Trophoblast cell (in vitro differentiated cells and primary cell): Measurements from ENCODE around the gene DNPH1.

Experiments used
- DNase-seq, 2 donors: peaks; one replicate each; pipeline ENCODE4 v3.0.0-alpha.2; 2016
- H2AFZ ChIP-seq: 2 replicates; pipeline ENCODE4 v1.6.1; 2013; ENCODE audit warnings: low read length, moderate library complexity, mild to moderate bottlenecking; ENCODE audit not compliant: insufficient read depth, poor library complexity
- H2AK5ac ChIP-seq: 2 replicates; pipeline ENCODE4 v1.6.1; 2013; ENCODE audit warnings: mild to moderate bottlenecking, low read length
- H2BK120ac ChIP-seq: 2 replicates; pipeline ENCODE4 v1.6.1; 2013; ENCODE audit warnings: low read length, mild to moderate bottlenecking, moderate library complexity; ENCODE audit not compliant: insufficient read depth, poor library complexity
- H2BK12ac ChIP-seq: 2 replicates; pipeline ENCODE4 v1.6.1; 2013; ENCODE audit warnings: mild to moderate bottlenecking, low read length, moderate library complexity
- H2BK5ac ChIP-seq: 2 replicates; pipeline ENCODE4 v1.6.1; 2013; ENCODE audit warnings: low read length, low read depth, moderate library complexity, mild to moderate bottlenecking; ENCODE audit not compliant: poor library complexity
- H3K14ac ChIP-seq: 2 replicates; pipeline ENCODE4 v1.6.1; 2013; ENCODE audit warnings: mild to moderate bottlenecking, low read length
- H3K18ac ChIP-seq: 2 replicates; pipeline ENCODE4 v1.6.1; 2013; ENCODE audit warnings: mild to moderate bottlenecking, low read length
- H3K23ac ChIP-seq: 2 replicates; pipeline ENCODE4 v1.6.1; 2013; ENCODE audit warnings: low read length
- H3K27ac ChIP-seq: 2 replicates; pipeline ENCODE4 v1.5.1; 2013; ENCODE audit warnings: low read depth, mild to moderate bottlenecking, inconsistent platforms, low read length, moderate library complexity
- H3K27me3 ChIP-seq: 2 replicates; pipeline ENCODE4 v1.6.1; 2013; ENCODE audit warnings: inconsistent platforms, mild to moderate bottlenecking, low read length, moderate library complexity; ENCODE audit not compliant: insufficient read depth
- H3K36me3 ChIP-seq, 2 experiments: 1 replicate in 1 of 2; 2 replicates in 1 of 2; pipeline ENCODE4 v1.6.1; 2013; ENCODE audit warnings: low read length in 2 of 2, mild to moderate bottlenecking in 2 of 2, moderate library complexity in 1 of 2; ENCODE audit not compliant: insufficient read depth in 2 of 2, control insufficient read depth in 1 of 2
- H3K4ac ChIP-seq: 2 replicates; pipeline ENCODE4 v1.6.1; 2013; ENCODE audit warnings: low read depth, mild to moderate bottlenecking, low read length, moderate library complexity
- H3K4me1 ChIP-seq, 2 experiments: 1 replicate in 1 of 2; 2 replicates in 1 of 2; pipeline ENCODE4 v1.6.1; 2013; ENCODE audit warnings: low read length in 2 of 2, mild to moderate bottlenecking in 2 of 2, moderate library complexity in 1 of 2; ENCODE audit not compliant: insufficient read depth in 2 of 2, control insufficient read depth in 1 of 2
- H3K4me2 ChIP-seq: 2 replicates; pipeline ENCODE4 v1.6.1; 2013; ENCODE audit warnings: inconsistent platforms, mild to moderate bottlenecking, low read length, moderate library complexity
- H3K4me3 ChIP-seq: 2 replicates; pipeline ENCODE4 v1.5.1; 2013; ENCODE audit warnings: mild to moderate bottlenecking, low read depth, low read length, inconsistent platforms
- H3K79me1 ChIP-seq: one replicate; pipeline ENCODE4 v1.6.1; 2013; ENCODE audit warnings: low read length
- H3K79me2 ChIP-seq: 2 replicates; pipeline ENCODE4 v1.6.1; 2013; ENCODE audit warnings: low read length, mild to moderate bottlenecking; ENCODE audit not compliant: control insufficient read depth, insufficient read depth, poor library complexity
- H3K9ac ChIP-seq: 2 replicates; pipeline ENCODE4 v1.6.1; 2013; ENCODE audit warnings: mild to moderate bottlenecking, low read length
- H3K9me3 ChIP-seq: 2 replicates; pipeline ENCODE4 v1.6.1; 2013; ENCODE audit warnings: low read depth, mild to moderate bottlenecking, control low read depth, inconsistent platforms, low read length; ENCODE audit not compliant: insufficient read depth
- H4K12ac ChIP-seq: 2 replicates; pipeline ENCODE4 v1.6.1; 2013; ENCODE audit warnings: low read depth, mild to moderate bottlenecking, low read length, moderate library complexity
- H4K8ac ChIP-seq: 2 replicates; pipeline ENCODE4 v1.6.1; 2013; ENCODE audit warnings: low read depth, mild to moderate bottlenecking, low read length, moderate library complexity
- H4K91ac ChIP-seq: one replicate; pipeline ENCODE4 v1.6.1; 2013; ENCODE audit warnings: low read depth, mild to moderate bottlenecking, low read length, moderate library complexity
- WGBS: extraction: QIAGEN DNeasy Blood & Tissue Kit; methylation state at CpG from one replicate; pipeline ENCODE4 v1.1.7; 2013; ENCODE audit warnings: missing lambda C conversion rate; ENCODE audit not compliant: insufficient read length, insufficient coverage; ENCODE audit errors: extremely low coverage; 5-methylcytosine and 5-hydroxymethylcytosine counted together

Gene DNPH1

GRCh38 chr6:43257367-43258145 is 28.3 kb upstream of the DNPH1 start:
- Histone ChIP-seq H3K23ac (no peak overlapping the region), H3K4me3 (no peak overlapping the region), H3K4me1 (no peaks in the 10 kb centered on the region), H3K27me3 (no peaks in the 10 kb centered on the region), H2AFZ (no peak overlapping the region), H3K79me2 (no peaks in the 10 kb centered on the region), H3K36me3 (no peaks in the 10 kb centered on the region), H3K18ac (no peak overlapping the region), H3K4me2 (no peak overlapping the region), H2BK5ac (no peak overlapping the region), H3K79me1 (no peaks in the 10 kb centered on the region), H4K91ac (no peak overlapping the region), H2BK120ac (no peak overlapping the region), H3K27ac (no peak overlapping the region), H4K12ac (no peak overlapping the region), H3K14ac (no peak overlapping the region), H2BK12ac (no peak overlapping the region), H3K9ac (no peak overlapping the region), H4K8ac (no peak overlapping the region), H3K4ac (no peak overlapping the region), H2AK5ac (no peak overlapping the region), H3K9me3 (no peaks in the 10 kb centered on the region)
- WGBS: no CpG with 5 or more reads among the region's 12 CpGs
- no peak for DNase-seq

GRCh38 chr6:43256670-43257366 is 27.5 kb upstream of the DNPH1 start:
- no peak overlapping the region for H4K91ac ChIP-seq
- H3K4me3 ChIP-seq: no peak overlapping the region
- no peak overlapping the region for H3K18ac ChIP-seq
- H4K12ac ChIP-seq: no peak overlapping the region
- H2BK5ac ChIP-seq: no peak overlapping the region
- H3K4me2 ChIP-seq: no peak overlapping the region
- H2BK12ac ChIP-seq: no peak overlapping the region
- no peaks in the 10 kb centered on the region for H3K79me1 ChIP-seq
- no peak overlapping the region for H2BK120ac ChIP-seq
- no peak overlapping the region for H2AFZ ChIP-seq
- H2AK5ac ChIP-seq: no peak overlapping the region
- no peaks in the 10 kb centered on the region for H3K4me1 ChIP-seq
- no peak for DNase-seq
- no CpG with 5 or more reads among the region's 9 CpGs for WGBS
- no peaks in the 10 kb centered on the region for H3K79me2 ChIP-seq
- no peak overlapping the region for H3K14ac ChIP-seq
- no peaks in the 10 kb centered on the region for H3K9me3 ChIP-seq
- H4K8ac ChIP-seq: no peak overlapping the region
- no peaks in the 10 kb centered on the region for H3K36me3 ChIP-seq
- no peak overlapping the region for H3K23ac ChIP-seq
- H3K4ac ChIP-seq: no peak overlapping the region
- no peak overlapping the region for H3K27ac ChIP-seq
- no peaks in the 10 kb centered on the region for H3K27me3 ChIP-seq
- H3K9ac ChIP-seq: no peak overlapping the region

- Histone ChIP-seq H3K18ac (no peak overlapping the region), H3K4me1 (no peaks in the 10 kb centered on the region), H3K9me3 (no peaks in the 10 kb centered on the region), H4K8ac (no peak overlapping the region), H2AFZ (no peak overlapping the region), H3K4ac (no peak overlapping the region), H3K27me3 (no peaks in the 10 kb centered on the region), H2BK120ac (no peak overlapping the region), H3K23ac (no peak overlapping the region), H3K4me2 (no peak overlapping the region), H3K79me2 (no peaks in the 10 kb centered on the region), H4K91ac (no peak overlapping the region), H2AK5ac (no peak overlapping the region), H2BK5ac (no peak overlapping the region), H3K9ac (no peak overlapping the region), H3K14ac (no peak overlapping the region), H3K79me1 (no peaks in the 10 kb centered on the region), H3K36me3 (no peaks in the 10 kb centered on the region), H4K12ac (no peak overlapping the region), H2BK12ac (no peak overlapping the region), H3K4me3 (no peak overlapping the region), H3K27ac (no peak overlapping the region)
- no CpG with 5 or more reads among the region's 11 CpGs for WGBS
- no peak for DNase-seq
Observed at GRCh38 chr6:43255408-43256054, 26.2 kb upstream of the DNPH1 start.

GRCh38 chr6:43254846-43255245 is 25.6 kb upstream of the DNPH1 start:
- H3K4me2 ChIP-seq: no peak overlapping the region
- H2BK12ac ChIP-seq: no peak overlapping the region
- no peaks in the 10 kb centered on the region for H3K36me3 ChIP-seq
- no peaks in the 10 kb centered on the region for H3K27me3 ChIP-seq
- DNase-seq: no peak
- H3K4me3 ChIP-seq: no peak overlapping the region
- H2AFZ ChIP-seq: no peak overlapping the region
- H2AK5ac ChIP-seq: no peak overlapping the region
- H3K79me2 ChIP-seq: no peaks in the 10 kb centered on the region
- WGBS: no CpG with 5 or more reads among the region's 11 CpGs
- H4K8ac ChIP-seq: no peak overlapping the region
- no peak overlapping the region for H3K9ac ChIP-seq
- no peak overlapping the region for H3K23ac ChIP-seq
- H3K79me1 ChIP-seq: no peaks in the 10 kb centered on the region
- H3K27ac ChIP-seq: no peak overlapping the region
- no peak overlapping the region for H2BK5ac ChIP-seq
- H3K18ac ChIP-seq: no peak overlapping the region
- no peaks in the 10 kb centered on the region for H3K9me3 ChIP-seq
- no peak overlapping the region for H4K91ac ChIP-seq
- H3K4me1 ChIP-seq: no peaks in the 10 kb centered on the region
- no peak overlapping the region for H2BK120ac ChIP-seq
- H3K4ac ChIP-seq: no peak overlapping the region
- H3K14ac ChIP-seq: no peak overlapping the region
- H4K12ac ChIP-seq: no peak overlapping the region
